Fibroblast of lung (primary cell): ENCODE data around the gene ANGPTL3. TPM values are rescaled to one million over a fixed set of nuclear protein-coding genes. Genes with fewer than 3 reads are reported as not detected.

Source experiments
- DNase-seq, 2 donors: peaks; one replicate each; pipeline versions ENCODE4 v3.0.0 to v3.0.0-alpha.2; 2010; ENCODE audit warnings: low read depth in 2 of 2
- H2AFZ ChIP-seq: 2 replicates; pipeline ENCODE4 v1.5.1; 2012; ENCODE audit warnings: low read length, control low read depth, inconsistent platforms
- H3K27ac ChIP-seq: 2 replicates; pipeline ENCODE4 v1.5.1; 2011; ENCODE audit warnings: low read length, control low read depth; ENCODE audit not compliant: insufficient read depth
- H3K27me3 ChIP-seq: 2 replicates; pipeline ENCODE4 v1.5.1; 2011; ENCODE audit warnings: mild to moderate bottlenecking, low read length; ENCODE audit not compliant: control insufficient read depth, insufficient read depth
- H3K36me3 ChIP-seq: 2 replicates; pipeline ENCODE4 v1.5.1; 2011; ENCODE audit warnings: low read length; ENCODE audit not compliant: control insufficient read depth, insufficient read depth
- H3K4me1 ChIP-seq: 2 replicates; pipeline ENCODE4 v1.5.1; 2011; ENCODE audit warnings: low read length; ENCODE audit not compliant: control insufficient read depth, insufficient read depth; ENCODE audit errors: extremely low read depth
- H3K4me2 ChIP-seq: 2 replicates; pipeline ENCODE4 v1.5.1; 2011; ENCODE audit warnings: low read length, control low read depth; ENCODE audit not compliant: insufficient read depth; ENCODE audit errors: extremely low read depth
- H3K4me3 ChIP-seq, 4 experiments: fragments of 200-600 bp in 1 of 4; sonication (generic) in 1 of 4; replicated peaks in 1 of 4; 2 replicates each; pipeline ENCODE4 v1.5.1; 2011 to 2016; ENCODE audit warnings: low read length in 4 of 4, low read depth in 3 of 4, mild to moderate bottlenecking in 3 of 4, control low read depth in 2 of 4, inconsistent platforms in 1 of 4, mixed read lengths in 1 of 4; ENCODE audit not compliant: insufficient read depth in 1 of 4; ENCODE audit errors: control extremely low read depth in 1 of 4
- H3K79me2 ChIP-seq: 2 replicates; pipeline ENCODE4 v1.5.1; 2012; ENCODE audit warnings: mild to moderate bottlenecking, low read length, inconsistent platforms; ENCODE audit not compliant: control insufficient read depth, insufficient read depth
- H3K9ac ChIP-seq: 2 replicates; pipeline ENCODE4 v1.5.1; 2011; ENCODE audit warnings: mild to moderate bottlenecking, low read length, control low read depth; ENCODE audit not compliant: insufficient read depth
- H3K9me3 ChIP-seq: 2 replicates; pipeline ENCODE4 v1.5.1; 2012; ENCODE audit warnings: low read depth, low read length; ENCODE audit not compliant: control insufficient read depth, insufficient read depth
- H4K20me1 ChIP-seq: 2 replicates; pipeline ENCODE4 v1.5.1; 2011; ENCODE audit warnings: low read length; ENCODE audit not compliant: control insufficient read depth, insufficient read depth; ENCODE audit errors: extremely low read depth
- CTCF ChIP-seq, 2 donors: IDR thresholded peaks in 1 of 2; conservative IDR thresholded peaks in 1 of 2; 1 replicate in 1 of 2; 2 replicates in 1 of 2; pipeline ENCODE4 v1.5.1; 2011 to 2012; ENCODE audit warnings: low read length in 2 of 2, control low read depth in 1 of 2, inconsistent platforms in 1 of 2, low read depth in 1 of 2, mild to moderate bottlenecking in 1 of 2
- EZH2 ChIP-seq: IDR thresholded peaks from 2 replicates; pipeline ENCODE4 v1.5.1; 2012; ENCODE audit warnings: low read length, control low read depth, mild to moderate bottlenecking; ENCODE audit errors: missing control alignments
- polyA plus RNA-seq, 2 donors: library from polyadenylated mRNA; depleted of rRNA in 1 of 2; stranded (reverse) in 1 of 2; unstranded in 1 of 2; fragments of >200 nt; gene quantifications; 2 replicates each; pipeline ENCODE4 v1.2.1, GENCODE V29; 2011 to 2012; ENCODE audit warnings: missing spikeins in 1 of 2
- total RNA-seq: library from RNA; depleted of rRNA; stranded (reverse); fragments of >200 nt; gene quantifications from 2 replicates; pipeline ENCODE4 v1.2.1, GENCODE V29; 2014

The ANGPTL3 gene
- total and polyA plus RNA-seq, 2 donors (not counting 1 experiment from before 2014, with no cell fraction given), result not detected

- Histone ChIP-seq H3K27me3 (no peaks in the 10 kb centered on the region), H3K36me3 (peaks cover 1% of the 10 kb centered on the region), H3K79me2 (no peaks in the 10 kb centered on the region), H3K4me2 (no peak overlapping the region), H3K9me3 (no peaks in the 10 kb centered on the region), H3K4me3 (no peak overlapping the region), H2AFZ (no peak overlapping the region), H3K9ac (no peak overlapping the region), H3K27ac (no peak overlapping the region), H4K20me1 (no peaks in the 10 kb centered on the region), H3K4me1 (no peaks in the 10 kb centered on the region)
- DNase-seq, result peak; percentile 87 to 97
- TF ChIP-seq EZH2 (no peak), CTCF (conservative IDR thresholded peaks at IDR 0.05 in 1 of 2, IDR thresholded peaks at IDR 0.05 in 1 of 2; ENCODE audit: low read depth in 1 of 2, low read length in 2 of 2) (no peak)
Observed at GRCh38 chr1:62621907-62622306, 24.6 kb downstream of the ANGPTL3 start.

- TF ChIP-seq CTCF (conservative IDR thresholded peaks at IDR 0.05 in 1 of 2, IDR thresholded peaks at IDR 0.05 in 1 of 2; ENCODE audit: low read depth in 1 of 2, low read length in 2 of 2), result no peak
- TF ChIP-seq EZH2, result no peak
- H3K4me3 ChIP-seq, result no peak overlapping the region
- peak in 1 of 2 donors; percentile 8 for DNase-seq
- H3K4me2 ChIP-seq, result no peak overlapping the region
- no peaks in the 10 kb centered on the region for H3K4me1 ChIP-seq
- no peaks in the 10 kb centered on the region for H4K20me1 ChIP-seq
- H2AFZ ChIP-seq, result no peak overlapping the region
- no peaks in the 10 kb centered on the region for H3K79me2 ChIP-seq
- H3K27me3 ChIP-seq, result no peaks in the 10 kb centered on the region
- H3K9me3 ChIP-seq, result no peaks in the 10 kb centered on the region
- peaks cover 1% of the 10 kb centered on the region for H3K36me3 ChIP-seq
- H3K9ac ChIP-seq, result no peak overlapping the region
- H3K27ac ChIP-seq, result no peak overlapping the region
Observed at GRCh38 chr1:62625415-62625814, 28.1 kb downstream of the ANGPTL3 start.

- Histone ChIP-seq H3K4me2 (no peak overlapping the region), H3K4me3 (no peak overlapping the region), H2AFZ (no peak overlapping the region), H3K27me3 (no peaks in the 10 kb centered on the region), H3K27ac (no peak overlapping the region), H3K9ac (no peak overlapping the region), H3K79me2 (no peaks in the 10 kb centered on the region), H3K4me1 (no peaks in the 10 kb centered on the region), H3K9me3 (no peaks in the 10 kb centered on the region), H4K20me1 (no peaks in the 10 kb centered on the region), H3K36me3 (peaks cover 3% of the 10 kb centered on the region)
- TF ChIP-seq CTCF (conservative IDR thresholded peaks at IDR 0.05 in 1 of 2, IDR thresholded peaks at IDR 0.05 in 1 of 2; ENCODE audit: low read depth in 1 of 2, low read length in 2 of 2), result no peak
- TF ChIP-seq EZH2, result no peak
- DNase-seq, result no peak
Observed at GRCh38 chr1:62628506-62628905, 31.2 kb downstream of the ANGPTL3 start.
